HG02763 (cell line): ENCODE measurements around the gene C14orf93.
A peak's percentile ranks its signal among the peaks of the same experiment; 100 is the strongest.

Experiments
- ATAC-seq: cut with Tn5 transposase; IDR thresholded peaks from one replicate; pipeline ENCODE4 v1.9.1; 2021; ENCODE audit warnings: mild to moderate bottlenecking, moderate library complexity; ENCODE audit not compliant: unreplicated experiment

C14orf93 gene

GRCh38 chr14:22996768-22997654, 12.9 kb downstream of the C14orf93 start:
- ATAC-seq = no peak

GRCh38 chr14:22995889-22996625, 13.9 kb downstream of the C14orf93 start:
- no peak for ATAC-seq

GRCh38 chr14:22994762-22995275, 15.1 kb downstream of the C14orf93 start:
- no peak for ATAC-seq

GRCh38 chr14:22993517-22993916, 16.4 kb downstream of the C14orf93 start:
- no peak for ATAC-seq

- ATAC-seq = no peak
Observed at GRCh38 chr14:22991852-22992251, 18.1 kb downstream of the C14orf93 start.

- no peak for ATAC-seq
Observed at GRCh38 chr14:22987291-22987690, 22.7 kb downstream of the C14orf93 start.

GRCh38 chr14:22986508-22987054, 23.4 kb downstream of the C14orf93 start:
- ATAC-seq = peak; percentile 45

- no peak for ATAC-seq
Observed at GRCh38 chr14:22985894-22986507, 23.9 kb downstream of the C14orf93 start.

- ATAC-seq = no peak
Observed at GRCh38 chr14:22984959-22985658, 24.8 kb downstream of the C14orf93 start.

- ATAC-seq = no peak
Observed at GRCh38 chr14:22982477-22983245, 27.3 kb downstream of the C14orf93 start, which contains the start of gene AJUBA. Gene AJUBA, minus strand, starts transcription at chr14:22982551. Its CDS starts 285 bp downstream, at chr14:22982266.

- no peak for ATAC-seq
Observed at GRCh38 chr14:22981876-22982476, 28.0 kb downstream of the C14orf93 start.

GRCh38 chr14:22981090-22981875, 28.7 kb downstream of the C14orf93 start:
- no peak for ATAC-seq

- no peak for ATAC-seq
Observed at GRCh38 chr14:22980672-22981089, 29.3 kb downstream of the C14orf93 start.

- ATAC-seq = no peak
Observed at GRCh38 chr14:22979748-22980392, 30.1 kb downstream of the C14orf93 start.

GRCh38 chr14:22978981-22979671, 30.8 kb downstream of the C14orf93 start:
- no peak for ATAC-seq

GRCh38 chr14:22978487-22978837, 31.5 kb downstream of the C14orf93 start:
- no peak for ATAC-seq
